Ectodermal cell (in vitro differentiated cells): ENCODE measurements around the gene SGCD. TPM values are rescaled to one million over a fixed set of nuclear protein-coding genes. Genes with fewer than 3 reads are reported as not detected.

Experiments used
- H3K27ac ChIP-seq: 2 replicates; pipeline ENCODE4 v1.7.0; 2013; ENCODE audit warnings: mild to moderate bottlenecking, low read depth, low read length; ENCODE audit not compliant: insufficient read depth, poor library complexity, severe bottlenecking
- H3K27me3 ChIP-seq: 2 replicates; pipeline ENCODE4 v1.7.0; 2013; ENCODE audit warnings: mild to moderate bottlenecking, low read length; ENCODE audit not compliant: insufficient read depth, control insufficient read depth, poor library complexity, severe bottlenecking
- H3K36me3 ChIP-seq: one replicate; pipeline ENCODE4 v1.7.0; 2013; ENCODE audit warnings: low read length; ENCODE audit not compliant: control insufficient read depth, insufficient read depth
- H3K4me1 ChIP-seq: one replicate; pipeline ENCODE4 v1.7.0; 2013; ENCODE audit warnings: low read length; ENCODE audit not compliant: control insufficient read depth, insufficient read depth
- H3K4me3 ChIP-seq: 2 replicates; pipeline ENCODE4 v1.7.0; 2013; ENCODE audit warnings: low read depth, low read length, control low read depth; ENCODE audit not compliant: insufficient read depth
- H3K9me3 ChIP-seq: 2 replicates; pipeline ENCODE4 v1.7.0; 2013; ENCODE audit warnings: mild to moderate bottlenecking, low read length, moderate library complexity; ENCODE audit not compliant: control insufficient read depth
- WGBS, 2 experiments: methylation state at CpG; one replicate each; pipeline ENCODE4 v1.1.7; 2013; ENCODE audit warnings: missing lambda C conversion rate in 2 of 2; 5-methylcytosine and 5-hydroxymethylcytosine counted together
- polyA plus RNA-seq, 4 experiments: library from polyadenylated mRNA; stranded (reverse); fragments of 50-300 nt; gene quantifications; one replicate each; pipeline ENCODE4 v1.2.3, GENCODE V29; 2013

The SGCD gene
- polyA plus RNA-seq (2013, experiment 1 of 4) = 0.07 TPM
- 0.04 TPM for polyA plus RNA-seq (2013, experiment 2 of 4)
- 0.05 TPM for polyA plus RNA-seq (2013, experiment 3 of 4)
- 0.08 TPM for polyA plus RNA-seq (2013, experiment 4 of 4)

DNA sequence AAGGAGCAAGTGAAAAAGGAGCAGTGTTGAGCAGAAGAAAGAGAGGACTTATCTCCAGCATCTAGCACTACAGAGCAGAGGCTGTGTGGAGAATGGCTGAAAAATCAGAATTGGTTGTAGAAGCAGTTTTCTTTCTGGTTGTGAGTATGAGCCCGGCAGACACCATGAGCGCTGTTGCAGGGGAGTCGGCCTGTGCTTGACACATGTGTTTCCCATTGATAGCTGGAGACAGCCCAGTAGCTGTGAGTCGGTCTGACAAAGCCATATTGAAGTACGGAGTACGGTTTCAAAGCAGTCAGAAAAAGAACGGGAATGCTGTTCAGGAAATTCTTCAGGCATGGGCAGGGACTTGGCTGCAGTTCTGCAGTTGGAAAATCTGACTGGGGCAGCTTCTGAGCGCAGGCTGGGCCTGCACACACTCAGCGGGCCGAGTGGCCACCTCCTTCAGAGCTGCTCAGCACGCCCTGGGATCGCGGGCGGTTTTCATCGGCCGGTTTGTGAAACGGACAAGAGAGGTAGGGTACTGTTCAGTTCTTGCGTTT lies at the start of gene SGCD:
Gene SGCD, plus strand, starts transcription at position 447 of the 542 bp plus-strand sequence.
- H3K4me1 ChIP-seq = peaks cover 8% of the 10 kb centered on the region
- no peaks in the 10 kb centered on the region for H3K9me3 ChIP-seq
- WGBS, 2 experiments = 93 to 94% methylated on average over 18 of the region's 18 CpGs
- H3K27me3 ChIP-seq = no peaks in the 10 kb centered on the region
- no peaks in the 10 kb centered on the region for H3K36me3 ChIP-seq
- no peak within 1 kb of the TSS for H3K27ac ChIP-seq
- no peak within 1 kb of the TSS for H3K4me3 ChIP-seq

DNA sequence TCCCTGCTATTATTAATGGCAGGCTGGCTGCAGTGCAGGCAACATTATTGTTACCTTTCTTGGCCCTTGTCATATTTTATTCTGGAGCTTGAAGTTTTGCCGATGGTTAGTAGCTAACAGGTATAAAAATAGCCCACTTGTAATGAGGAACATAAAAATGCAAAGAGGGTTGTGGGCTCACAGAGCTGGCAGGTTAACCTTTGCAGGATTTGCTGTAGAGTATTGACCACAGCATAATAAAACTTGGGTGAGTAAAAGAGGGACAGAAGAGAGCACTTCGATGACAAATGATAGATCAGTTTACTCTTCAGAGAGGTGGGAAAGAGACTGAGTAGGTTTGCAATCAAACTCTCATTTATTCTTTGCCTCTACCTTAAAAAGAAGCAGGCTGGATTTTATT lies 49.7 kb upstream of the SGCD start:
- H3K4me1 ChIP-seq = peaks cover 3% of the 10 kb centered on the region
- no peaks in the 10 kb centered on the region for H3K27me3 ChIP-seq
- 95 to 98% methylated on average over 2 of the region's 2 CpGs for WGBS, 2 experiments
- no peak overlapping the region for H3K27ac ChIP-seq
- no peaks in the 10 kb centered on the region for H3K36me3 ChIP-seq
- H3K4me3 ChIP-seq = no peak overlapping the region
- no peaks in the 10 kb centered on the region for H3K9me3 ChIP-seq

DNA sequence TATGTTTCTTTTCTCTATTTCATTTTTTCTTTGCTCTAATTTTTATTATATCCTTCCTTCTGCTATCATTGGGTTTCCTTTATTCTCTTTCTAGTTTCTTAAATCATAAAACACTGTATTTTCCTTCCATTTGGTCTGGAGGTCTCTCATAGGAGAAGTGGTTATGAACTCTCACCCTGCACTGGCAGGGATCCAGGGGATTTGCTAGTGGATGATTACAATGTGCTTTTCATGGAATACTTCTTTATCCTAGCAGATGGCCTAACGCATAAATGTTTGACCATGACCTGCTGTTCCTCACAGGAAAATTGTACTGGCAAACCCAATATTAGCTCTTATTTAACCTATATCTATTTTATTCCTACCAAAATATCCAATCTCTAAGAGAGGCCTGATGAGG lies 31.5 kb upstream of the SGCD start:
- Histone ChIP-seq H3K27ac (no peak overlapping the region), H3K4me1 (no peaks in the 10 kb centered on the region), H3K9me3 (no peaks in the 10 kb centered on the region), H3K36me3 (no peaks in the 10 kb centered on the region), H3K4me3 (no peak overlapping the region), H3K27me3 (no peaks in the 10 kb centered on the region)
- 89 to 94% methylated on average over 1 of the region's 1 CpG for WGBS, 2 experiments

DNA sequence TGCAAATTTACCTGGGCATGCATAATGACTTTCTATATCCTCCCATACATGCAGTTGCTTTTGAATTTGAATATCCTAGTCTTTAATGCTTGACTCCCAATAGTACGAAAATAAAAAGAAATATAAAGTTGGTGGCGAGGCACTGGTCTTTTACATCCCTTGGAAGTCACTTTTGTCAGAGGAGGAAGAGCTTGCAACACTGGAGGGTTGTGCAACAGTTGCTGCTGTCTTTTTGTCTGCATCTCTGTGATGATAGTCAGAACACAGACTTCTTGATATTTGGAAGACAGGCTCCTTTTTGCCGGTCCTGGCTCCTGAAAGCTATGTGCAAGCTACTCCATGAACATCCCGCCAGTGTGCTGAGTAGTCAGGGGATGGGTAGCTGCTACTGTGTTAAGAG lies 16.8 kb upstream of the SGCD start:
- WGBS, 2 experiments = 92 to 95% methylated on average over 4 of the region's 4 CpGs
- no peak overlapping the region for H3K4me3 ChIP-seq
- no peaks in the 10 kb centered on the region for H3K36me3 ChIP-seq
- no peaks in the 10 kb centered on the region for H3K27me3 ChIP-seq
- no peaks in the 10 kb centered on the region for H3K9me3 ChIP-seq
- no peak overlapping the region for H3K27ac ChIP-seq
- H3K4me1 ChIP-seq = no peaks in the 10 kb centered on the region

DNA sequence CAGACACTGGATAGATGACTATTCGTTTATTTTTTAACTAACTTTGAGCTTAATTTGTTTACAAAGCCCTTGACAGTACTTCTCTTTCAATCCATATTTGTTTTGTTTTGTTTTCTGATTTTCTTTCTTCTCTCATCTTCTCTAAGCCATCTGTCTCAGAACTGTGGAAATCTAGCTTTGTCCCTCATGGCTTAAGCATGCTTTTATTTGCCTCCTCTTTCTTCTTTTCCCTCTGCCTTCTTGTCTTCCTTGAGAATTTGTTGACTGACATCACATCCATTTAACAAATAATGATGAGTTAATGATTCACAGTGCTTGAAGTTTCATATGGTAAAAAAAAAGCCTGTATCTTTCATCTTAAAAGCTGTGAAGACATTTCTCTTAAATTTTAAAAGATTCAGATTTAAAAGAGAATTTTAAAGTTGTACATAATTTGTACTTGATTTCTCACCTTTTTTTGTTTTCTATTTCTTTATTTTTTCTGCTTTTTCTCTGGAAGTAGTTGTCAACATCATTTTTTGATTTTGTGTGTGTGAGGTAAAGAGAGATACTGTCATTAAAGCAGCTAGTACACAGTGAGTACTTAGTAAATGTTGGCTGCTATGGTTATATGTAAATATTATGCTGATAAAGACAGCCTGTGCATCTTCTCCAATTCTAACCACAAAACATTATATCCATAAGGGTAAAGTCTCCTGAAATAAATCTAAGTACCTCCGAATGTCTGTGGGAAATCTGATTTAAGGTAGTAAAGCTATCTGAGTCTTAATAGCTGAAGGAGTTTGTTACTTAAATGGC lies 13.9 kb upstream of the SGCD start:
- 69 to 89% methylated on average over 2 of the region's 2 CpGs for WGBS, 2 experiments
- Histone ChIP-seq H3K36me3 (no peaks in the 10 kb centered on the region), H3K27me3 (no peaks in the 10 kb centered on the region), H3K4me3 (no peak overlapping the region), H3K4me1 (no peaks in the 10 kb centered on the region), H3K9me3 (no peaks in the 10 kb centered on the region), H3K27ac (no peak overlapping the region)

DNA sequence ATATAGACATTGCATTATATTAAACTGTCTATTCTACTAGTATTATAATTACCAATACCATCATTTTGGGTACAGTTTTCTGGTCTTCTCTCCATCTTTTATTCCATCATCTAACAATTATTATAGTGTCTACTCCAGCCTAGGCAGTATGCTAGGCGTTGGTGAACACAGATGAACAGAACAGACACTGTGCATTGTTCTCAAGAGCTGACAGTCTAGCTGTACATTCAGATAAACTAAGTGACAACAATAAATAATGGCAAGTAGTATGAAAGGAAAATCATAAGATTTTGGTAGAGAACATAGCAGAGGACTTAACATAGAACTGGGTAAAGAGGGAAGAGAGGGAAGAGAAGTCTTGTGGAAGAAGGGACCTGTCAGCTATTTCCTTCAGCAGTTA lies 12.5 kb upstream of the SGCD start:
- Histone ChIP-seq H3K9me3 (no peaks in the 10 kb centered on the region), H3K27ac (no peak overlapping the region), H3K36me3 (no peaks in the 10 kb centered on the region), H3K4me3 (no peak overlapping the region), H3K4me1 (no peaks in the 10 kb centered on the region), H3K27me3 (no peaks in the 10 kb centered on the region)
- WGBS, 2 experiments = 88 to 93% methylated on average over 1 of the region's 1 CpG

DNA sequence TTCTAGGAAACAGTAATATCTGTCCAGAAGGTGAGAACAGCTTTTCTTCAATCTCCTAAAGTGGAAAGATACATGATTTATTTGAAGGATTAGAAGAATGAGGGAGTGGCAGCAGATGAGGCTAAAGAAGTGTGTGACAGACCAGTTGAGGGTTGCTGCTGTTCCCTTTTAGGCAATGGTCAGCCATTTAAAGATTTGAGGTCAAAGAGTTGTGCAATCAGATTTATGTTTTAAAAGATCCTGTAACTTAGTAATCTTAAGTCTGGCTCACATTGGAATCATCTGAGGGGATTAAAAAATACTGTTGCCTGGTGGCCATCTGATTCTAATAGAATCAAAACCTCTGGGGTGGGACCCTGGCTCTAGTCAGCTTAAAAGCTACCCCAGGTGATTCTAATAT lies 4.3 kb upstream of the SGCD start:
- no peaks in the 10 kb centered on the region for H3K27me3 ChIP-seq
- peaks cover 8% of the 10 kb centered on the region for H3K4me1 ChIP-seq
- H3K27ac ChIP-seq = no peak overlapping the region
- no peak overlapping the region for H3K4me3 ChIP-seq
- no peaks in the 10 kb centered on the region for H3K36me3 ChIP-seq
- H3K9me3 ChIP-seq = no peaks in the 10 kb centered on the region

DNA sequence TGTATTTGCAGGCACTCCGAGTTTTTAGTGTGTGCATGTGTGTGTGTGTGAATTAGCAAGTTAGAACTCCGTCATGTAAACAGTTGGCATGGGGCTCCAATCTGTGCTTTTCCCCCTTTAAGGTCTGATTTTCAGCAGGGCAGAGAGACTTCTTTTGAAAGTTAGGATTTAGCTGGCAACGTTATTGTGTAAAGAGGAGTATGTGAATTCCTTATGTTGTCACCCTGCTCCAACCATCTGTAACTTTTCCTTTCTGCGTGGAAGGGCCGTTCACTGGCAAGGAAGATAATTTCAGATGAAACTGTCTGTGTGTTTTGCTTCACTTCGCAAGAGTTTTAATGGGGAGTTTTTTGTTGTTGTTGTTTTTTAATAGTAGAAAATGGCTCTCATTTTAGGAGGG lies 332 bp downstream of the SGCD start:
- Histone ChIP-seq H3K4me1 (peaks cover 8% of the 10 kb centered on the region), H3K9me3 (no peaks in the 10 kb centered on the region), H3K36me3 (no peaks in the 10 kb centered on the region), H3K27ac (no peak overlapping the region), H3K27me3 (no peaks in the 10 kb centered on the region), H3K4me3 (no peak overlapping the region)
- WGBS, 2 experiments = 91 to 93% methylated on average over 6 of the region's 6 CpGs

DNA sequence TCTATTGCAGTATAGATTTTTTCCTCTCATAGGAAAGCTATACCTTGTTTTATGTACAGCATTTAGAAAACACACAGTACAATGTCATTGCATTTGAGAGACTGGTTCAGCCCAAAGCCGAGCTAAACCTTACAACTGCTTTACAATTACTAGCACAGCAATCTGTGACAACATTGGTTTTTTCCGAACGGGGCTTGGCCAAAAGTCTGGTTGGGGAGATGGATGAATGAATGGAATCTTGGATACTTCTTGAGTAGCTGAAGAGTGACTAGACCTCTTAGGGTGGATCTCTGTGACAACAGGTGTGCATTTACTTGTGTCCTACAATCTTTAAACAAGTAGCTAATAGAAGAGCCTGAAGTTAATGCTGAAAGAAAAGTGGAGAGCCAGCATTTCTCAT lies 1.2 kb downstream of the SGCD start:
- H3K4me3 ChIP-seq = no peak overlapping the region
- H3K27me3 ChIP-seq = no peaks in the 10 kb centered on the region
- WGBS, 2 experiments = 95 to 98% methylated on average over 3 of the region's 3 CpGs
- peaks cover 8% of the 10 kb centered on the region for H3K4me1 ChIP-seq
- no peaks in the 10 kb centered on the region for H3K9me3 ChIP-seq
- no peaks in the 10 kb centered on the region for H3K36me3 ChIP-seq
- H3K27ac ChIP-seq = no peak overlapping the region

DNA sequence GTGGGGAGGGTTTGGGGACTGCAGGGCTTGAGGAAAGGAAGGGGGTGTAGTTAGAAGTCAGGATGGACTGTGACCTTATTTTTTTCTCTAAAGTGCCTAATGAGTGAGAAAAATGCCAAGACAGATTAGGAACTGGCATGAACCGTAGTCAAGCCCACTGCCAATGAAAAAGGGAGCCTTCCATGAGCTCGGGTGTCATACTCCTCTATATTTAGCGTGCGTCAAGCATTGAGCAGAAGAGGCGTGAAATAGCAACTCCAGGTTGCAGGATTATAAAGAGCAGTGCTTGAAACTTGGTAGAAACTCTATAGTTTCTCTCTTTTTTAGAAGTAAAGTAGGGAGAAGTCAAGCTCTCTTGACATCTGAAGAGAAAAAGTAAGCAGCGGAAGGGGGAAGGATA lies 1.8 kb downstream of the SGCD start:
- Histone ChIP-seq H3K4me1 (peaks cover 8% of the 10 kb centered on the region), H3K27me3 (no peaks in the 10 kb centered on the region), H3K36me3 (no peaks in the 10 kb centered on the region), H3K27ac (no peak overlapping the region), H3K4me3 (no peak overlapping the region), H3K9me3 (no peaks in the 10 kb centered on the region)
- WGBS, 2 experiments = 93 to 97% methylated on average over 6 of the region's 6 CpGs
